HepG2 (cell line): ENCODE data around the gene SLC23A3. TPM values are rescaled to one million over a fixed set of nuclear protein-coding genes. Genes with fewer than 3 reads are reported as not detected.

Source experiments
- BRCA1 ChIP-seq: sonication (generic); formaldehyde crosslinking; IDR thresholded peaks from 2 replicates; pipeline ENCODE4 v1.4.0; 2020; ENCODE audit warnings: missing genetic modification reagents
- ESRRA ChIP-seq: sonication (generic); formaldehyde crosslinking; IDR thresholded peaks from 2 replicates; pipeline ENCODE4 v1.5.1; 2020; ENCODE audit warnings: mild to moderate bottlenecking, low read depth, missing genetic modification reagents
- FOXP1 ChIP-seq, 2 experiments: fragments of 450-650 bp in 1 of 2; IDR thresholded peaks; 2 replicates each; pipeline ENCODE4 v1.6.1; 2017 to 2018; ENCODE audit warnings: antibody characterized with exemption in 1 of 2
- GTF3A ChIP-seq: sonication (generic); formaldehyde crosslinking; conservative IDR thresholded peaks from 2 replicates; pipeline ENCODE4 v1.4.0; 2020; ENCODE audit warnings: mild to moderate bottlenecking, missing genetic modification reagents
- JUNB ChIP-seq: sonication (generic); formaldehyde crosslinking; IDR thresholded peaks from 2 replicates; pipeline ENCODE4 v1.8.0; 2022; ENCODE audit warnings: missing genetic modification reagents, mild to moderate bottlenecking, borderline replicate concordance
- KLF6 ChIP-seq: IDR thresholded peaks from 2 replicates; pipeline ENCODE4 v1.8.0; 2016; ENCODE audit warnings: missing biosample characterization, missing genetic modification reagents
- MIER3 ChIP-seq: IDR thresholded peaks from 2 replicates; pipeline ENCODE4 v1.6.1; 2016; ENCODE audit warnings: missing compliant biosample characterization, borderline replicate concordance
- NR2F2 ChIP-seq: IDR thresholded peaks from 2 replicates; pipeline ENCODE4 v1.6.1; 2012; ENCODE audit warnings: low read depth, inconsistent platforms, borderline replicate concordance
- PRMT3 ChIP-seq: sonication (generic); formaldehyde crosslinking; IDR thresholded peaks from 2 replicates; pipeline ENCODE4 v1.8.1; 2022; ENCODE audit warnings: low read depth, mild to moderate bottlenecking, moderate library complexity, missing genetic modification reagents, borderline replicate concordance
- SSRP1 ChIP-seq: IDR thresholded peaks from 2 replicates; pipeline ENCODE4 v1.6.1; 2016; ENCODE audit warnings: control low read depth
- TBL1XR1 ChIP-seq: fragments of 150-350 bp; IDR thresholded peaks from 2 replicates; pipeline ENCODE4 v1.6.1; 2014; ENCODE audit warnings: borderline replicate concordance, low read length; ENCODE audit not compliant: partially characterized antibody
- TEAD3 ChIP-seq: optimal IDR thresholded peaks from 2 replicates; pipeline ENCODE3; 2016; ENCODE audit warnings: borderline replicate concordance
- TGIF2 ChIP-seq: IDR thresholded peaks from 2 replicates; pipeline ENCODE4 v1.6.1; 2016; ENCODE audit warnings: control low read depth, missing compliant biosample characterization
- XBP1 ChIP-seq: sonication (generic); formaldehyde crosslinking; IDR thresholded peaks from 2 replicates; pipeline ENCODE4 v1.5.0; 2020; ENCODE audit warnings: missing genetic modification reagents
- ZFP36L2 ChIP-seq: sonication (generic); formaldehyde crosslinking; IDR thresholded peaks from 2 replicates; pipeline ENCODE4 v1.4.0; 2020; ENCODE audit warnings: missing genetic modification reagents
- ZFP41 ChIP-seq: sonication (generic); formaldehyde crosslinking; IDR thresholded peaks from 2 replicates; pipeline ENCODE4 v1.4.0; 2020; ENCODE audit warnings: mild to moderate bottlenecking, missing genetic modification reagents, borderline replicate concordance
- ZFYVE20 ChIP-seq: sonication (generic); formaldehyde crosslinking; IDR thresholded peaks from 2 replicates; pipeline ENCODE4 v1.8.0; 2023; ENCODE audit warnings: low read depth, mild to moderate bottlenecking, moderate library complexity, missing genetic modification reagents, borderline replicate concordance
- ZNF256 ChIP-seq: sonication (generic); formaldehyde crosslinking; conservative IDR thresholded peaks from 2 replicates; pipeline ENCODE4 v1.4.0; 2020; ENCODE audit warnings: missing genetic modification reagents
- ZNF296 ChIP-seq: sonication (generic); formaldehyde crosslinking; conservative IDR thresholded peaks from 2 replicates; pipeline ENCODE4 v1.5.0; 2020; ENCODE audit warnings: mild to moderate bottlenecking, missing genetic modification reagents
- ZNF543 ChIP-seq: sonication (generic); formaldehyde crosslinking; IDR thresholded peaks from 2 replicates; pipeline ENCODE4 v1.4.0; 2020; ENCODE audit warnings: mild to moderate bottlenecking, missing genetic modification reagents
- ZNF557 ChIP-seq: sonication (generic); formaldehyde crosslinking; IDR thresholded peaks from 2 replicates; pipeline ENCODE4 v1.4.0; 2020; ENCODE audit warnings: missing genetic modification reagents
- ZNF737 ChIP-seq: sonication (generic); formaldehyde crosslinking; IDR thresholded peaks from 2 replicates; pipeline ENCODE4 v1.5.0; 2020; ENCODE audit warnings: missing genetic modification reagents, mild to moderate bottlenecking, borderline replicate concordance
- ZNF775 ChIP-seq: sonication (generic); formaldehyde crosslinking; IDR thresholded peaks from 2 replicates; pipeline ENCODE4 v1.4.0; 2020; ENCODE audit warnings: missing genetic modification reagents, mild to moderate bottlenecking, moderate library complexity, borderline replicate concordance
- polyA plus RNA-seq, 8 experiments: library from polyadenylated mRNA; depleted of rRNA in 3 of 8; stranded (reverse) in 7 of 8; unstranded in 1 of 8; fragments of >200 nt; fragmentation: Illumina TruSeq in 4 of 8; extraction: Trizol in 4 of 8; gene quantifications; 2 replicates each; pipeline versions ENCODE4 v1.2.1 to v1.2.3, GENCODE V29; 2011 to 2016; ENCODE audit warnings: low read depth in 4 of 8, missing spikeins in 1 of 8, mixed read lengths in 1 of 8; ENCODE audit not compliant: insufficient read depth in 1 of 8
- total RNA-seq, 5 experiments: library from RNA; depleted of rRNA; stranded (reverse); fragments of >200 nt; fragmentation: Illumina TruSeq; extraction: Trizol; gene quantifications; 2 replicates each; pipeline ENCODE4 v1.2.3, GENCODE V29; 2016; ENCODE audit warnings: low read depth in 1 of 5
- TF ChIP-seq, protein P1 (sequence below): sonication (generic); formaldehyde crosslinking; IDR thresholded peaks from 2 replicates; pipeline ENCODE4 v1.5.0; 2020; ENCODE audit warnings: mild to moderate bottlenecking, missing genetic modification reagents
- TF ChIP-seq, protein P2 (sequence below): sonication (generic); formaldehyde crosslinking; IDR thresholded peaks from 2 replicates; pipeline ENCODE4 v1.4.0; 2020; ENCODE audit warnings: missing genetic modification reagents
- TF ChIP-seq, protein P3 (sequence below): sonication (generic); formaldehyde crosslinking; IDR thresholded peaks from 2 replicates; pipeline ENCODE4 v1.5.1; 2020; ENCODE audit warnings: missing genetic modification reagents, mild to moderate bottlenecking, borderline replicate concordance

The SLC23A3 gene
- total and polyA plus RNA-seq, 2 of the 13 experiments (the other 11 are each of a cell fraction or from before 2014, with no cell fraction given), result 0.38 to 0.78 TPM

DNA sequence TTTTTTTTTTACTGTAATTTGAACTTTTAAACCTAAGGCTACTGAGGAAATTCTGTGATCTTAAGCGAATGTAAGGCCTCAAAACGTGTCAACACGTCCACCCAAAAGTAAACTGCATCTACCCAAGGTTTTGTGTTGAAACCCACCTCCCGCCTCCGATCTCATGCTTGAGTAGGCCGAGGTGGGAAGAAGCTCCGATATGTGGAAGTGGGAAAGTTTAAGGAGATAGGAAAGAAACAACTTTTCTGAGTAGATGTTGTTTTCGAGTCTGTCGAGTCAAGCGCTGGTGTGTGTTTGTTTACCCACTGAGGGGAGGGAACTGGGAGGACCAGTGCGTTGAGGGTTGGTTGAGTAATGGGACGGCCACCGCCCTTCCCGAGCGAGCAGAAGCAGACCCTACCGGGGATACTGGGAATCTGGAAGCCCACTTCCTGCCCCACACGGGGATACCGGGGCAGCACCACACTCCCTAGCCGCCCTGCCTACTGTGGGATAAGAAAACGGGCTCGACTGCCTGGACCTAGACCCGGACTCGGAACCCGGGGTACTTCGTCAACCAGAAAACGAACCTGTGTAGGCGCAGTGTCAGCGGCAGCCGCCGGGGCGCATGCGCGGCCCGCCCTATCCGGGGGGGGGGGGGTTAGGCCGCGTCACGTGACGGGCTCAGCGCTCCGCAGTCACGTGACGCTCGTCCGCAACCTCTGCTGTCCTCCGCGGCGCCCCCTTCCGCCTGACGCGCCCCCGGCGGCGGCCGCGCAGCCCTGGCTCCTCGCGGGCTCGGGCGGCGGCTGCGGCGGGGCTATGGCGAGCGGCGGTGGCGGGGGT, 7.9 kb upstream of the SLC23A3 start, which contains the start of gene RETREG2 (continued):
- TF ChIP-seq ZNF737 (CRISPR knock-in tag), result no peak
- TF ChIP-seq BRCA1, result peak; percentile 54; the same call in 1 of the 2 replicates
- TF ChIP-seq, protein P1, sequence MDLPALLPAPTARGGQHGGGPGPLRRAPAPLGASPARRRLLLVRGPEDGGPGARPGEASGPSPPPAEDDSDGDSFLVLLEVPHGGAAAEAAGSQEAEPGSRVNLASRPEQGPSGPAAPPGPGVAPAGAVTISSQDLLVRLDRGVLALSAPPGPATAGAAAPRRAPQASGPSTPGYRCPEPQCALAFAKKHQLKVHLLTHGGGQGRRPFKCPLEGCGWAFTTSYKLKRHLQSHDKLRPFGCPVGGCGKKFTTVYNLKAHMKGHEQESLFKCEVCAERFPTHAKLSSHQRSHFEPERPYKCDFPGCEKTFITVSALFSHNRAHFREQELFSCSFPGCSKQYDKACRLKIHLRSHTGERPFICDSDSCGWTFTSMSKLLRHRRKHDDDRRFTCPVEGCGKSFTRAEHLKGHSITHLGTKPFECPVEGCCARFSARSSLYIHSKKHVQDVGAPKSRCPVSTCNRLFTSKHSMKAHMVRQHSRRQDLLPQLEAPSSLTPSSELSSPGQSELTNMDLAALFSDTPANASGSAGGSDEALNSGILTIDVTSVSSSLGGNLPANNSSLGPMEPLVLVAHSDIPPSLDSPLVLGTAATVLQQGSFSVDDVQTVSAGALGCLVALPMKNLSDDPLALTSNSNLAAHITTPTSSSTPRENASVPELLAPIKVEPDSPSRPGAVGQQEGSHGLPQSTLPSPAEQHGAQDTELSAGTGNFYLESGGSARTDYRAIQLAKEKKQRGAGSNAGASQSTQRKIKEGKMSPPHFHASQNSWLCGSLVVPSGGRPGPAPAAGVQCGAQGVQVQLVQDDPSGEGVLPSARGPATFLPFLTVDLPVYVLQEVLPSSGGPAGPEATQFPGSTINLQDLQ, result peak; percentile 41; the same call in 1 of the 2 replicates
- peak; percentile 26; the same call in 1 of the 2 replicates for TF ChIP-seq ZFP41 (CRISPR knock-in tag)
- TF ChIP-seq FOXP1 (IDR thresholded peaks at IDR 0.05), result peak; percentile 85
- TF ChIP-seq FOXP1 (CRISPR knock-in tag; IDR thresholded peaks at IDR 0.05), result peak; percentile 84
- TF ChIP-seq, protein P2, sequence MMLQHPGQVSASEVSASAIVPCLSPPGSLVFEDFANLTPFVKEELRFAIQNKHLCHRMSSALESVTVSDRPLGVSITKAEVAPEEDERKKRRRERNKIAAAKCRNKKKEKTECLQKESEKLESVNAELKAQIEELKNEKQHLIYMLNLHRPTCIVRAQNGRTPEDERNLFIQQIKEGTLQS, result peak; percentile 39; the same call in 1 of the 2 replicates
- peak; percentile 95; the same call in 1 of the 2 replicates for TF ChIP-seq GTF3A (CRISPR knock-in tag)
- TF ChIP-seq ZNF256, result 0 out of 2 replicates have a peak, but pooled peaks have one; percentile 64
- TF ChIP-seq SSRP1 (CRISPR knock-in tag), result peak; percentile 87; the same call in 1 of the 2 replicates
- no peak for TF ChIP-seq TGIF2 (CRISPR knock-in tag)
- peak; percentile 85; the same call in 1 of the 2 replicates for TF ChIP-seq PRMT3 (CRISPR knock-in tag)
- no peak for TF ChIP-seq ZFP36L2 (CRISPR knock-in tag)
- TF ChIP-seq NR2F2, result peak; percentile 35; the same call in 1 of the 2 replicates
- TF ChIP-seq, protein P3, sequence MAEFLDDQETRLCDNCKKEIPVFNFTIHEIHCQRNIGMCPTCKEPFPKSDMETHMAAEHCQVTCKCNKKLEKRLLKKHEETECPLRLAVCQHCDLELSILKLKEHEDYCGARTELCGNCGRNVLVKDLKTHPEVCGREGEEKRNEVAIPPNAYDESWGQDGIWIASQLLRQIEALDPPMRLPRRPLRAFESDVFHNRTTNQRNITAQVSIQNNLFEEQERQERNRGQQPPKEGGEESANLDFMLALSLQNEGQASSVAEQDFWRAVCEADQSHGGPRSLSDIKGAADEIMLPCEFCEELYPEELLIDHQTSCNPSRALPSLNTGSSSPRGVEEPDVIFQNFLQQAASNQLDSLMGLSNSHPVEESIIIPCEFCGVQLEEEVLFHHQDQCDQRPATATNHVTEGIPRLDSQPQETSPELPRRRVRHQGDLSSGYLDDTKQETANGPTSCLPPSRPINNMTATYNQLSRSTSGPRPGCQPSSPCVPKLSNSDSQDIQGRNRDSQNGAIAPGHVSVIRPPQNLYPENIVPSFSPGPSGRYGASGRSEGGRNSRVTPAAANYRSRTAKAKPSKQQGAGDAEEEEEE (CRISPR knock-in tag), result no peak
- no peak; the same call in 1 of the 2 replicates for TF ChIP-seq ZFYVE20 (CRISPR knock-in tag)
- TF ChIP-seq ZNF775 (CRISPR knock-in tag), result peak; percentile 88
- peak; percentile 60; the same call in 1 of the 2 replicates for TF ChIP-seq ESRRA (CRISPR knock-in tag)
- no peak for TF ChIP-seq TEAD3 (CRISPR knock-in tag)
- TF ChIP-seq KLF6, result peak; percentile 74; the same call in 1 of the 2 replicates
- peak; percentile 92 for TF ChIP-seq ZNF557
- peak; percentile 85 for TF ChIP-seq MIER3
- no peak; the same call in 1 of the 2 replicates for TF ChIP-seq ZNF296
- no peak for TF ChIP-seq XBP1 (CRISPR knock-in tag)
- no peak for TF ChIP-seq JUNB (CRISPR knock-in tag)
- TF ChIP-seq TBL1XR1, result peak; percentile 74
- TF ChIP-seq ZNF543, result peak; percentile 85
